ENCODE results near the gene YKT6. TPM values are rescaled to one million over a fixed set of nuclear protein-coding genes. Genes with fewer than 3 reads are reported as not detected.

Gene YKT6
- total and polyA plus RNA-seq, 4 donors: 28.4 to 82.1 (median 55.9) TPM

DNA sequence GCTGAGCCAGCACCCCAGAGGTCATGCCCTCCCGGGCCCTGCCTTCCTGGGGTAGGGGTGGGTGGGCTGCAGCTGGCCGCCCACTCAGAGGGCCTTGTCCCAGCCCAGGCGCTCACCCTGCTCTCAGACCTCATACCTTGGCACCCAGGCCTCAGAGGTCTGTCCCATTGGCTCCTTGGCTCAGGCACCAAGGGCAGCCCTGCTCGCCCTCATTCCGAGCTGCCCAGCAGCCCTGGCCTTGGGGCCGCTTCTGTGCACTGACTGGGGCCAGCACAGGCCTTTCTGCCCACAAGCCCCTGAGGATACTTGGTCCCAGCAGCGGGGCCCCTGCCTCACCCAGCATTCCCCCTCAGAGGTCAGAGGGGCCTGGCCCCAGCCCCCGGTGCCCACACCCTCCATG is 34.3 kb downstream of the YKT6 start:
- H3K4me1 ChIP-seq (ENCODE audit: control insufficient read depth in 5 of 5, insufficient read depth in 5 of 5, low read length in 5 of 5): peaks cover 0 to 2% (median 0%) of the 10 kb centered on the region in 5 donors
- no peak overlapping the region for H3K4me3 ChIP-seq
- TF ChIP-seq, protein P1, sequence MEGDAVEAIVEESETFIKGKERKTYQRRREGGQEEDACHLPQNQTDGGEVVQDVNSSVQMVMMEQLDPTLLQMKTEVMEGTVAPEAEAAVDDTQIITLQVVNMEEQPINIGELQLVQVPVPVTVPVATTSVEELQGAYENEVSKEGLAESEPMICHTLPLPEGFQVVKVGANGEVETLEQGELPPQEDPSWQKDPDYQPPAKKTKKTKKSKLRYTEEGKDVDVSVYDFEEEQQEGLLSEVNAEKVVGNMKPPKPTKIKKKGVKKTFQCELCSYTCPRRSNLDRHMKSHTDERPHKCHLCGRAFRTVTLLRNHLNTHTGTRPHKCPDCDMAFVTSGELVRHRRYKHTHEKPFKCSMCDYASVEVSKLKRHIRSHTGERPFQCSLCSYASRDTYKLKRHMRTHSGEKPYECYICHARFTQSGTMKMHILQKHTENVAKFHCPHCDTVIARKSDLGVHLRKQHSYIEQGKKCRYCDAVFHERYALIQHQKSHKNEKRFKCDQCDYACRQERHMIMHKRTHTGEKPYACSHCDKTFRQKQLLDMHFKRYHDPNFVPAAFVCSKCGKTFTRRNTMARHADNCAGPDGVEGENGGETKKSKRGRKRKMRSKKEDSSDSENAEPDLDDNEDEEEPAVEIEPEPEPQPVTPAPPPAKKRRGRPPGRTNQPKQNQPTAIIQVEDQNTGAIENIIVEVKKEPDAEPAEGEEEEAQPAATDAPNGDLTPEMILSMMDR (IDR thresholded peaks at IDR 0.05; ENCODE audit: control extremely low read depth, extremely low read depth): no peak
- H3K9me3 ChIP-seq (ENCODE audit: control insufficient read depth in 4 of 4, insufficient read depth in 3 of 4, low read length in 3 of 4): no peaks in the 10 kb centered on the region
- no peak overlapping the region for H3K9ac ChIP-seq (ENCODE audit: insufficient read depth in 1 of 2, low read length in 2 of 2)
- no peaks in the 10 kb centered on the region for H3K36me3 ChIP-seq (ENCODE audit: control insufficient read depth in 4 of 4, insufficient read depth in 4 of 4, low read length in 4 of 4)
- H3K27ac ChIP-seq (ENCODE audit: low read depth in 1 of 2, low read length in 1 of 2): no peak overlapping the region
- DNase-seq: no peak
- no peaks in the 10 kb centered on the region for H3K27me3 ChIP-seq (ENCODE audit: control insufficient read depth in 3 of 3, insufficient read depth in 3 of 3, low read length in 2 of 3)
- ATAC-seq (ENCODE audit: insufficient read depth, low FRiP score): no peak
- WGBS, 2 donors: 86 to 89% methylated on average over 8 of the region's 8 CpGs

DNA sequence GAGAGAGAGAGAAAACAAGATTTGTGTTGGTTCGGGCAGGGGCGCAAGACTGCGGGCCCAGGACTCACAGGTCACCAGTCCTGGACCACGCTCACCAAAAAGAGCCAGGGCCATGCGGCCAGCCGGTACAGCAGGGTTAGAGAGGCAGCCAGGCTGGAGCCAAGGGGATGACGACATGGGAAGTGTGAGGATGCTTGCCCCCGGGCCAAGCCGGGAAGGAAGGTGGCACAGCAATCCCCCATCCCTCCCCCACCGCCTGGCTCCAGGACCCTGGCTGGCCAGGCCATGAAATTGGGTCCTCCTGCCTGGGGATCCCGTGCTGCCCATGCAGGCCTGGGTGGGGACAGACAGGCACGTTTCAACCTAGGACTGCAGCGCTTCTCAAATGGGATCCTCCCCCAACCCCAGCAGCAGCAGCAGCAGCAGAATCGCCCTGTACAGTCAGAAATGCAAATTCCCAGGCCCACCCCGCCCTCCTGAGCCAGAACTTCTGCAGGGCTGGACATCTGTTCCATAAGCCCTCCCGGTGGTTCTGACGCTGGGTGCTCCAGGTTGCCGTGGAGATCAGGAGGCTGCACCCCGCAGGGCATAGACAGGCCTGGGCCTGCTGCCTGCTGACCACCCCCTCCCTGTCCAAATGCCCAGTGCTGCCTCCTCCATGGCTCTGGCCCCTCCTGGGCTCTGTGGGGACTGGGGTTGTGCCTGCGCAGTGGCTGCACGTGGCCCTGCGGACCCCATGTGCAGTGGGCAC is 35.0 kb downstream of the YKT6 start:
- no peak overlapping the region for H3K9ac ChIP-seq (ENCODE audit: insufficient read depth in 1 of 2, low read length in 2 of 2)
- H3K27ac ChIP-seq (ENCODE audit: low read depth in 1 of 2, low read length in 1 of 2): no peak overlapping the region
- no peaks in the 10 kb centered on the region for H3K27me3 ChIP-seq (ENCODE audit: control insufficient read depth in 3 of 3, insufficient read depth in 3 of 3, low read length in 2 of 3)
- no peaks in the 10 kb centered on the region for H3K36me3 ChIP-seq (ENCODE audit: control insufficient read depth in 4 of 4, insufficient read depth in 4 of 4, low read length in 4 of 4)
- WGBS, 2 donors: 67 to 76% methylated on average over 22 of the region's 22 CpGs
- TF ChIP-seq, protein P1 (IDR thresholded peaks at IDR 0.05; ENCODE audit: control extremely low read depth, extremely low read depth): no peak
- H3K4me1 ChIP-seq (ENCODE audit: control insufficient read depth in 5 of 5, insufficient read depth in 5 of 5, low read length in 5 of 5): no peaks in the 10 kb centered on the region
- no peak for DNase-seq
- ATAC-seq (ENCODE audit: insufficient read depth, low FRiP score): no peak
- no peak overlapping the region for H3K4me3 ChIP-seq
- H3K9me3 ChIP-seq (ENCODE audit: control insufficient read depth in 4 of 4, insufficient read depth in 3 of 4, low read length in 3 of 4): no peaks in the 10 kb centered on the region

DNA sequence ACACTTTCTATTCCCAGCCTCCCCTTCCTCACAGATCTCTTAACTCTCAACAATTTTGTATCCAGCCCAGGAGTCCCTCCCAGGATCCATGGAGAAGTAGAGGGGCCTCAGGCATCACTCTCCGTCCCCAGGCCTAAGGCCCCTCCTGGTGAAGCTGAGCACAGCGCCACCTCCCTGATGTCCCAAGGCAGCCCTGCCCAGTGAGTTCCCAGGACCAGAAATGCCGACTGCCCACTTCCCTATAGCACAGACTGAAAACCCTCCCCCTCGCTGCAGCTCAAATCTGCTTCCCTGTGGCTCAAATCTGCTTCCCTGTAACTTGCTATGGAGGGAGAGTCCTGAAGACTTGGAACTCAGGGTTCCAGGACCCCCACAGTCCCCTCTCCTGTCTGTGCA is 35.6 kb downstream of the YKT6 start:
- TF ChIP-seq, protein P1 (IDR thresholded peaks at IDR 0.05; ENCODE audit: control extremely low read depth, extremely low read depth): no peak
- no peaks in the 10 kb centered on the region for H3K9me3 ChIP-seq (ENCODE audit: control insufficient read depth in 4 of 4, insufficient read depth in 3 of 4, low read length in 3 of 4)
- no peak for DNase-seq
- no peak overlapping the region for H3K4me3 ChIP-seq
- H3K36me3 ChIP-seq (ENCODE audit: control insufficient read depth in 4 of 4, insufficient read depth in 4 of 4, low read length in 4 of 4): no peaks in the 10 kb centered on the region
- ATAC-seq (ENCODE audit: insufficient read depth, low FRiP score): no peak
- H3K9ac ChIP-seq (ENCODE audit: insufficient read depth in 1 of 2, low read length in 2 of 2): no peak overlapping the region
- 58 to 65% methylated on average over 4 of the region's 4 CpGs for WGBS, 2 donors
- H3K4me1 ChIP-seq (ENCODE audit: control insufficient read depth in 5 of 5, insufficient read depth in 5 of 5, low read length in 5 of 5): no peaks in the 10 kb centered on the region
- H3K27me3 ChIP-seq (ENCODE audit: control insufficient read depth in 3 of 3, insufficient read depth in 3 of 3, low read length in 2 of 3): no peaks in the 10 kb centered on the region
- H3K27ac ChIP-seq (ENCODE audit: low read depth in 1 of 2, low read length in 1 of 2): no peak overlapping the region

DNA sequence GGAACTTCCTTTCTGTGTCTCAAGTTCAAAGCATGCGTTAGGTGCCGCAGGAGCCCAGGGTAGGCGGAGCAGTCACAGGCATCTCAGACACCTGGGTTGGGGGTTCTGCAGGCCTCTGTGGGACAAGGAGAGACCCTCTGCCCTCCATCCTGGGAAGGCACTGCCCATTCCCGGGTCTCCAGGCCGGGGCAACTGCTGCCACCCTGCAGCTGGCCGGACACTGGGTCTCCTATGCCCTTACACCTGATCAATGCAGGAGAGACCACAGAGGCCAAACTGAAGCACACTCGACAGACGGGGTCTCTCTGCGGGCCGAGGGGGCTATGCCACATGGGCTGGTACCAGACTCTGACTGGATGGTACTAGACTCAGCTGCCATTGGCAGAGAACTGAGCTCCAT is 36.9 kb downstream of the YKT6 start:
- 88 to 94% methylated on average over 10 of the region's 10 CpGs for WGBS, 2 donors

More for the DNA sequence above, 36.9 kb downstream of the YKT6 start:
- H3K4me3 ChIP-seq: no peak overlapping the region
- no peaks in the 10 kb centered on the region for H3K36me3 ChIP-seq (ENCODE audit: control insufficient read depth in 4 of 4, insufficient read depth in 4 of 4, low read length in 4 of 4)
- no peak overlapping the region for H3K27ac ChIP-seq (ENCODE audit: low read depth in 1 of 2, low read length in 1 of 2)
- no peaks in the 10 kb centered on the region for H3K9me3 ChIP-seq (ENCODE audit: control insufficient read depth in 4 of 4, insufficient read depth in 3 of 4, low read length in 3 of 4)
- TF ChIP-seq, protein P1 (IDR thresholded peaks at IDR 0.05; ENCODE audit: control extremely low read depth, extremely low read depth): no peak
- DNase-seq (no peak), ATAC-seq (ENCODE audit: insufficient read depth, low FRiP score) (no peak)
- H3K4me1 ChIP-seq (ENCODE audit: control insufficient read depth in 5 of 5, insufficient read depth in 5 of 5, low read length in 5 of 5): no peaks in the 10 kb centered on the region
- H3K27me3 ChIP-seq (ENCODE audit: control insufficient read depth in 3 of 3, insufficient read depth in 3 of 3, low read length in 2 of 3): no peaks in the 10 kb centered on the region
- no peak overlapping the region for H3K9ac ChIP-seq (ENCODE audit: insufficient read depth in 1 of 2, low read length in 2 of 2)

All from lung (tissue), 12 donors.